ENCODE results near the gene NFXL1.

NFXL1 gene

GRCh38 chr4:47856713-47857112, 57.7 kb downstream of the NFXL1 start:
- no peak overlapping the region for H3K27ac Mint-ChIP-seq
- no peak overlapping the region for H3K4me3 Mint-ChIP-seq
- no peak for DNase-seq
- ATAC-seq = no peak
- H3K9me3 Mint-ChIP-seq = no peaks in the 10 kb centered on the region
- no peaks in the 10 kb centered on the region for H3K4me1 Mint-ChIP-seq
- no peaks in the 10 kb centered on the region for H3K27me3 Mint-ChIP-seq

GRCh38 chr4:47855350-47855749, 59.0 kb downstream of the NFXL1 start:
- no peak overlapping the region for H3K27ac Mint-ChIP-seq
- H3K9me3 Mint-ChIP-seq = no peaks in the 10 kb centered on the region
- H3K4me1 Mint-ChIP-seq = no peaks in the 10 kb centered on the region
- no peak for DNase-seq
- H3K27me3 Mint-ChIP-seq = no peaks in the 10 kb centered on the region
- ATAC-seq = no peak
- no peak overlapping the region for H3K4me3 Mint-ChIP-seq

- no peak for DNase-seq
- Mint-ChIP-seq H3K27me3 (no peaks in the 10 kb centered on the region), H3K4me1 (no peaks in the 10 kb centered on the region), H3K4me3 (no peak overlapping the region), H3K9me3 (no peaks in the 10 kb centered on the region), H3K27ac (no peak overlapping the region)
- ATAC-seq = no peak
Measured at GRCh38 chr4:47852136-47852535, 62.2 kb downstream of the NFXL1 start.

- no peak for ATAC-seq
Measured at GRCh38 chr4:47849466-47849865, 64.9 kb downstream of the NFXL1 start.

GRCh38 chr4:47848041-47848440, 66.3 kb downstream of the NFXL1 start:
- no peak for DNase-seq
- Mint-ChIP-seq H3K27ac (no peak overlapping the region), H3K27me3 (no peaks in the 10 kb centered on the region), H3K4me3 (no peak overlapping the region), H3K4me1 (no peaks in the 10 kb centered on the region), H3K9me3 (no peaks in the 10 kb centered on the region)
- no peak for ATAC-seq

More at GRCh38 chr4:47849466-47849865, 64.9 kb downstream of the NFXL1 start:
- Mint-ChIP-seq H3K27me3 (no peaks in the 10 kb centered on the region), H3K9me3 (no peaks in the 10 kb centered on the region), H3K4me3 (no peak overlapping the region), H3K27ac (no peak overlapping the region), H3K4me1 (no peaks in the 10 kb centered on the region)
- no peak for DNase-seq

- peaks cover 4% of the 10 kb centered on the region for H3K4me1 Mint-ChIP-seq
- H3K9me3 Mint-ChIP-seq = no peaks in the 10 kb centered on the region
- H3K27ac Mint-ChIP-seq = no peak overlapping the region
- DNase-seq (no peak), ATAC-seq (no peak)
- no peaks in the 10 kb centered on the region for H3K27me3 Mint-ChIP-seq
- H3K4me3 Mint-ChIP-seq = no peak overlapping the region
Measured at GRCh38 chr4:47842985-47843384, 71.4 kb downstream of the NFXL1 start.

GRCh38 chr4:47840291-47840690, 74.1 kb downstream of the NFXL1 start:
- peaks cover 8% of the 10 kb centered on the region for H3K27me3 Mint-ChIP-seq
- DNase-seq (no peak), ATAC-seq (no peak)
- H3K4me3 Mint-ChIP-seq = no peak overlapping the region
- no peak overlapping the region for H3K27ac Mint-ChIP-seq
- no peaks in the 10 kb centered on the region for H3K9me3 Mint-ChIP-seq
- peaks cover 27% of the 10 kb centered on the region for H3K4me1 Mint-ChIP-seq

- Mint-ChIP-seq H3K27ac (no peak overlapping the region), H3K9me3 (no peaks in the 10 kb centered on the region), H3K27me3 (peaks cover 15% of the 10 kb centered on the region), H3K4me1 (peaks cover 27% of the 10 kb centered on the region), H3K4me3 (no peak overlapping the region)
- DNase-seq = peak in 1 of 2 donors; percentile 50
- ATAC-seq = peak; percentile 70
Measured at GRCh38 chr4:47839259-47839658, 75.1 kb downstream of the NFXL1 start.

- DNase-seq (no peak), ATAC-seq (no peak)
- no peak overlapping the region for H3K27ac Mint-ChIP-seq
- peak overlapping the region in 1 of 2 donors; percentile 94 for H3K4me3 Mint-ChIP-seq
- H3K4me1 Mint-ChIP-seq = peaks cover 27% of the 10 kb centered on the region
- H3K9me3 Mint-ChIP-seq = no peaks in the 10 kb centered on the region
- peaks cover 24% of the 10 kb centered on the region for H3K27me3 Mint-ChIP-seq
Measured at GRCh38 chr4:47838445-47838844, 75.9 kb downstream of the NFXL1 start.

GRCh38 chr4:47837908-47838294, 76.5 kb downstream of the NFXL1 start, which contains the start of gene CORIN:
Gene CORIN (minus strand): TSS chr4:47838067. CDS start chr4:47837949, 118 bp downstream.
- no peak for DNase-seq
- no peak for ATAC-seq
- peak within 1 kb of the TSS in 1 of 2 donors; percentile 93 for H3K27ac Mint-ChIP-seq

GRCh38 chr4:47837094-47837907, 77.1 kb downstream of the NFXL1 start:
- peak overlapping the region in 1 of 2 donors; percentile 93 for H3K27ac Mint-ChIP-seq
- DNase-seq = peak; percentile 59 to 65

More at GRCh38 chr4:47837908-47838294, 76.5 kb downstream of the NFXL1 start, which contains the start of gene CORIN:
- Mint-ChIP-seq H3K4me1 (peaks cover 27% of the 10 kb centered on the region), H3K27me3 (peaks cover 29% of the 10 kb centered on the region), H3K9me3 (no peaks in the 10 kb centered on the region), H3K4me3 (peak within 1 kb of the TSS; percentile 90 to 94)

GRCh38 chr4:47836641-47837093, 77.7 kb downstream of the NFXL1 start:
- H3K4me1 Mint-ChIP-seq = peaks cover 27% of the 10 kb centered on the region
- H3K9me3 Mint-ChIP-seq = no peaks in the 10 kb centered on the region
- peak; percentile 50 to 63 for DNase-seq
- peak; percentile 80 for ATAC-seq
- H3K27ac Mint-ChIP-seq = peak overlapping the region in 1 of 2 donors; percentile 93
- H3K4me3 Mint-ChIP-seq = peak overlapping the region; percentile 90 to 94
- H3K27me3 Mint-ChIP-seq = peaks cover 33% of the 10 kb centered on the region

More at GRCh38 chr4:47837094-47837907, 77.1 kb downstream of the NFXL1 start:
- peaks cover 27% of the 10 kb centered on the region for H3K4me1 Mint-ChIP-seq
- no peaks in the 10 kb centered on the region for H3K9me3 Mint-ChIP-seq
- ATAC-seq = peak; percentile 86
- peak overlapping the region; percentile 90 to 94 for H3K4me3 Mint-ChIP-seq
- peaks cover 33% of the 10 kb centered on the region for H3K27me3 Mint-ChIP-seq

GRCh38 chr4:47835494-47835893, 78.9 kb downstream of the NFXL1 start:
- DNase-seq = no peak
- no peak overlapping the region for H3K27ac Mint-ChIP-seq
- H3K4me1 Mint-ChIP-seq = peaks cover 37% of the 10 kb centered on the region
- no peaks in the 10 kb centered on the region for H3K9me3 Mint-ChIP-seq
- peaks cover 33% of the 10 kb centered on the region for H3K27me3 Mint-ChIP-seq
- no peak for ATAC-seq
- no peak overlapping the region for H3K4me3 Mint-ChIP-seq

GRCh38 chr4:47831026-47831679, 83.2 kb downstream of the NFXL1 start:
- Mint-ChIP-seq H3K4me1 (peaks cover 34% of the 10 kb centered on the region), H3K27ac (no peak overlapping the region), H3K27me3 (peaks cover 40% of the 10 kb centered on the region), H3K9me3 (no peaks in the 10 kb centered on the region), H3K4me3 (no peak overlapping the region)
- DNase-seq (no peak), ATAC-seq (no peak)

- H3K9me3 Mint-ChIP-seq = no peaks in the 10 kb centered on the region
- H3K27me3 Mint-ChIP-seq = peaks cover 34% of the 10 kb centered on the region
- H3K27ac Mint-ChIP-seq = no peak overlapping the region
- DNase-seq (no peak), ATAC-seq (no peak)
- H3K4me3 Mint-ChIP-seq = no peak overlapping the region
- peaks cover 29% of the 10 kb centered on the region for H3K4me1 Mint-ChIP-seq
Measured at GRCh38 chr4:47830265-47831025, 83.9 kb downstream of the NFXL1 start.
